ENCODE results near the gene RPL41.
"Not testable (repeated sequence)": the region's sequence is repeated elsewhere in the genome, so short reads cannot be mapped to it uniquely, and the experiment has no call there.

RPL41 gene

DNA sequence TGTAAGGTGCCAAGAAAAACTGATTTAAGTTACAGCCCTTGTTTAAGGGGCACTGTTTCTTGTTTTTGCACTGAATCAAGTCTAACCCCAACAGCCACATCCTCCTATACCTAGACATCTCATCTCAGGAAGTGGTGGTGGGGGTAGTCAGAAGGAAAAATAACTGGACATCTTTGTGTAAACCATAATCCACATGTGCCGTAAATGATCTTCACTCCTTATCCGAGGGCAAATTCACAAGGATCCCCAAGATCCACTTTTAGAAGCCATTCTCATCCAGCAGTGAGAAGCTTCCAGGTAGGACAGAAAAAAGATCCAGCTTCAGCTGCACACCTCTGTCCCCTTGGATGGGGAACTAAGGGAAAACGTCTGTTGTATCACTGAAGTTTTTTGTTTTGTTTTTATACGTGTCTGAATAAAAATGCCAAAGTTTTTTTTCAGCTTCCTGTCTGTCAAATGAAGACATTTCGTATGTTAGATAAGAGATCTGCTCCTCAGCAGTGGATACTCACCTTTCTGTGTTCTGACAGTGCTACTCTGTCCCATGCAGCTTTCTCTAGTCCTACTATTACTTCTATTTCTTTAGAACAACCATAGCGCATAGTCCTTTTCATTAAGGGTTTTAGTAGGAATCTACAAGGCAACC, 13.2 kb upstream of the RPL41 start:
- DNase-seq (ENCODE audit: low read depth in 2 of 2): no peak

DNA sequence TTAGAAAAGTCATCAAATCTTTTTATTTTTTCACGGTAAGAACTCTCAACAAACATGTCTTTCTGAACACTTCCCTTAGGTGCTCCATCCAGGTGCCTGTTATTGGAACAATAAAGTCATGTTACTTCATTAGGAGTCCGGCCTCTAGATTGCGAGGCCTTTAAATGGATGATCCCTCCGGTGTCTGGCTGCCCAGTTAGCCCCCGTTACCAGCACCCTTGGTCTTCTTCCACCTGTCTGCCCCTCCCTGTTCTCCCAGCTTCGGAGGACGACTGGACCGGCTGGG, 12.7 kb upstream of the RPL41 start:
- DNase-seq (ENCODE audit: low read depth in 2 of 2): no peak

DNA sequence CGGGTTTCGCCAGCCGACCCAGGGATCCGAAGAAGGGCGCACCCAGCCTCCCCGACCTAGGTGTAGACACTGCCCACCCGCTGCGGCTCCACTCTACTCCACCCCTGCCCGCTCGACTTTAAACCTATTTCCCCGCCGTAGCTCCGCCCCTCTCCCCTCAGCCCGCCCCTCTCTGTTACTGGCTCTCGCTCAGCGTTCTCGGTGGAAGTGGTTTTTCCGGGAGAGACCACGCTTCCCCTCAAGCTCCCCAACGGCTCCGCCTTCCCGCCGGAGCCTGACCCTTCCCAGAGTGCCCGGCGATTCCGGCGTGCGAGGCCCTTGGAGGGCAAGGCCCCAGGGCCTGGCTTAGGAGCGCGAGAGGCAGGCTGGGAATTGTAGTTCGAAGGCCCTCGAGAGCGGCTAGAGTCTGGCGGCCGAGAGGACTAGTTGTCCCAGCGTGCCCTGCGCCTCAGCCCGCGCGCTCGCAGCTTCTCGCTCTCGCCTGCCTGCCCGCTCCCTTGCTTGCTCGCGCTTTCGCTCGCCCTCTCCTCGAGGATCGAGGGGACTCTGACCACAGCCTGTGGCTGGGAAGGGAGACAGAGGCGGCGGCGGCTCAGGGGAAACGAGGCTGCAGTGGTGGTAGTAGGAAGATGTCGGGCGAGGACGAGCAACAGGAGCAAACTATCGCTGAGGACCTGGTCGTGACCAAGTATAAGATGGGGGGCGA, 12.2 kb upstream of the RPL41 start, which contains the start of gene PA2G4:
PA2G4 (plus strand) TSS at position 451 of the 706 bp plus-strand sequence; CDS start at position 630, 179 bp downstream.
- DNase-seq (ENCODE audit: low read depth in 2 of 2): peak; percentile 89 to 93

DNA sequence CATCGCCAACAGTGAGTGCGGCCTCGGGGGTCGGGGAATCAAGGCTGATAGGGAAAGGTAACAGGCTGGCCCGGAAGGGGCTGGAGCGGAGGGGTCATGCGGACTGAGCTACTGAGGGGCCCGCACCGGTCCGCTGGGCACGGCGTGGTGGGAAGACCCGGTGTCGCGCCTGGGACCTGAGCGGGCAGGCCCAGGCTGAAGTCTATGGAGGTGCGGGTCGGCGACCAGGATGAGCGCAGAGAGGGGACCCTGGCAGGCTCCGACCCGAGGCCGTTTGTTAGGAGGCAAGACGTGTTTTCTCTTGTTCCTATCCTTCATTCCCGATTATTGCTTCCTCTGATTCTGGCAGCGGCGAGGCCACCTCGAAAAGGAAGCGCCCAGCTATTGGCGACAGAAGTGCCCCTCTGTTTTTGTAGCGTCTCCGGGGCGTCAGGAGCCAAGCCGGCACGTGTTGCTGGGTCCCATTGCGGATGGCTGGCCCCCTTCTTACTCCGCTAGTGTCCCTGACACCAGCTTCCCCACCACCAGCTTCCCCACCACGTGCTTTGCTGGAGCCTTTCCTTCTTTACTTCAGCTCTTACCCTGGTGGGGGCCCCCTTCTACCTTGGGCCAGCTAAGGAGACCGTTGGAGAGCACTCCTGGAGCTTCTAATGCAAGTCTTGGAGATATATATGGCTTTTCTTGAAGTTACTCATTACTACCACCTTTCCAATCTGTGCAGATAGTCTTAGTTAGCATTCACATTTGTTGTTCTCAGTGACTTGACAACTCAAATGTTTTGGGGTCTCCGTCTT, 11.4 kb upstream of the RPL41 start:
- DNase-seq (ENCODE audit: low read depth in 2 of 2): no peak

DNA sequence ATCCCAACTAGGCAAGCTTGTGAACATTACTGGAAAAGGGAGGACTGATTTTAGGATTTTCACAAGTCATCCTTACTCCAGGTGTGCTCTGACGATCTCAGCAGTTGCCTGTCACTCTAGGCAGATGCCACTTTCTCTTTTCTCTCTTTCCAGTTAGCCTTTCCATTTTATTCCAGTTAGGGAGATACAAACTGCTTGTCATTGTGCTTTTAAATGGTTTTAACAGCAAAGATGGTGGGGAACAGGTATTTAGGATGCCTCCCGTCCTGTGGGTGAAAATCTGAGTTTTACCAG, 10.9 kb upstream of the RPL41 start:
- DNase-seq (ENCODE audit: low read depth in 2 of 2): no peak

DNA sequence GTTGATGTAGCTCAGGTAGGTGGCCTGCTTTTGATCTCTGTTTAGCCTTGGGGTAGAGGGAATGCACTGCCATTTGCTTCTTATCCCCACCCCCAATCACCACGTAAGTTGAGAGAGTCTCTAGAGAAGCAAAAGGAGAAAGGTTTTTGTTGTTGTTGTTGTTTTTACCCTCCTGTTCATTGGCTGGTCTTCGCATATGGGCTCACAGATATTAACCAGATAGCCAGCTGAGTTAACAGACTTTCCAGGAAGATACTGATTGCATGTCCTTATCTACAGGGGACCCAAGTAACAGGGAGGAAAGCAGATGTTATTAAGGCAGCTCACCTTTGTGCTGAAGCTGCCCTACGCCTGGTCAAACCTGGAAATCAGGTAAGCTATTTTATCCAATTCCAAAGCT, 9.2 kb upstream of the RPL41 start:
- no peak for DNase-seq (ENCODE audit: low read depth in 2 of 2)

DNA sequence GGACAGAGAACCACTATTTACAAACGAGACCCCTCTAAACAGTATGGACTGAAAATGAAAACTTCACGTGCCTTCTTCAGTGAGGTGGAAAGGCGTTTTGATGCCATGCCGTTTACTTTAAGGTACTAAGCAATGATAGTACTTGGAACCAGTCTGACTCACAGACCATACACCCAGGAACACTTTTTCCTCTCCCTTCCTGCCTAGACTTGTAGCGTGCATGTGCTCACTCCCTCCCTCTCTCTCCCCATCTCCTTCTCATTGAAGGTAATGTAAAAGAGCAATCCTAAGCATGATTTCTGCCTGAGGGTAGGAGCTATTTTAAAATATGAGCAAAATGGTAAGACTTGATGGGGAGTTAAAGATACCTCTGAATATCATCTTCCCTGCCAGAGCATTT, 5.9 kb upstream of the RPL41 start:
- DNase-seq (ENCODE audit: low read depth in 2 of 2): no peak

DNA sequence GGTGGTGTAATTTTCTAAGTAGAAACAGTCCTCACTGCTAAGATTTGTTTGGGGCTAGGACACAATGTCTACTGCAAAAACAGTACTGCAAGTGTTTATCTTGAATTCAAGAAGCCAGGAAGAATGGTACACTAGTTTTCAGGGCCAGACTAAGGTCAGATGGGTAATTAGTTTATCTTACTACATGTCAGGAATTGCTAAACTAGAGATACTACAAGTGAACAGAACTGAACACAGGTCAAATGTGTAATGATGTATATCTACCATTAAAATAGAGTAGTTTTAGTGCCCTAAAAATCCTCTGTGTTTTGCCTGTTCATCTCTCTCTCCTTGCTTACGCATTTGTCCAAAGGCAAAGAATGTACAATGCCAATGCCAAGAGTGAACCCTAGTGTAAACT, 2.3 kb upstream of the RPL41 start:
- no peak for DNase-seq (ENCODE audit: low read depth in 2 of 2)

DNA sequence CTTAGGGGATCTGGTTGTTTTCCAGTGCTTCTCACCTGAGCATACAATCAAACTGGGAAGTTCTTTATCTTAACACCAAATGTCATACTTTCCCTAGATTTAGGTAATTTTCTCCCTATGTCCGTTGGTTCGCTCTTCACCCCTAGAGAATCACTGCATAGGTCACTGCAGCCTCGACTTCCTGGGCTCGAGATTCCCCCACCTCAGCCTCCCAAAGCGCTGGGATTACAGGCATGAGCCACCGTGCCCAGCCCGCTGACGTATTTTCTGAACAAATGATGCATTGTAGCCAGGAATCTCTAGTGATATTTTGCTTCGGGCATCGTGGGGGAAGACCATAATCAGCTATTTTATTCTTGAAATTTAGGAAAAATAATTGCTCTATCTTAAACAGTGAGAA, 1.1 kb upstream of the RPL41 start:
- DNase-seq (ENCODE audit: low read depth in 2 of 2): no peak

DNA sequence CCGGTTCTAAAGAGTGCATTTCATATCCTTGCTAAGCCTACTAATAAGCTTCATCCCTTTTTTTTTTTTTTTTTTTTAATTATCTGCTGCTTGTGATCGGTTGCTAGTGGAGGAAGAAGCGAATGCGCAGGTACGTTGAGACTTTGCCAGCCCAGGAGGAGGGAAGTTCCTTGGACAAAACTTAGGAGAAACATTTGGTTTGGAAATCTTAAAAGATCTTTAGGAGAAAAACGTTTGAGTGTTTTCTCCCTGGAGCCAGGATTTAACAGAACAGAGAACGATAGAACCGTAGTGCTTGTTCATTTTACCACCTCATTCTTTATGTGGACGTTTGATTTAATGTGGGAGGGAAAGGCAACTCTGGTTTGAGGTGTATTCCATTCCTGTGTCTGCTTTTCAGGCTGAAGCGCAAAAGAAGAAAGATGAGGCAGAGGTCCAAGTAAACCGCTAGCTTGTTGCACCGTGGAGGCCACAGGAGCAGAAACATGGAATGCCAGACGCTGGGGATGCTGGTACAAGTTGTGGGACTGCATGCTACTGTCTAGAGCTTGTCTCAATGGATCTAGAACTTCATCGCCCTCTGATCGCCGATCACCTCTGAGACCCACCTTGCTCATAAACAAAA, 761 bp downstream of the RPL41 start:
- DNase-seq (ENCODE audit: low read depth in 2 of 2): not testable (repeated sequence)

DNA sequence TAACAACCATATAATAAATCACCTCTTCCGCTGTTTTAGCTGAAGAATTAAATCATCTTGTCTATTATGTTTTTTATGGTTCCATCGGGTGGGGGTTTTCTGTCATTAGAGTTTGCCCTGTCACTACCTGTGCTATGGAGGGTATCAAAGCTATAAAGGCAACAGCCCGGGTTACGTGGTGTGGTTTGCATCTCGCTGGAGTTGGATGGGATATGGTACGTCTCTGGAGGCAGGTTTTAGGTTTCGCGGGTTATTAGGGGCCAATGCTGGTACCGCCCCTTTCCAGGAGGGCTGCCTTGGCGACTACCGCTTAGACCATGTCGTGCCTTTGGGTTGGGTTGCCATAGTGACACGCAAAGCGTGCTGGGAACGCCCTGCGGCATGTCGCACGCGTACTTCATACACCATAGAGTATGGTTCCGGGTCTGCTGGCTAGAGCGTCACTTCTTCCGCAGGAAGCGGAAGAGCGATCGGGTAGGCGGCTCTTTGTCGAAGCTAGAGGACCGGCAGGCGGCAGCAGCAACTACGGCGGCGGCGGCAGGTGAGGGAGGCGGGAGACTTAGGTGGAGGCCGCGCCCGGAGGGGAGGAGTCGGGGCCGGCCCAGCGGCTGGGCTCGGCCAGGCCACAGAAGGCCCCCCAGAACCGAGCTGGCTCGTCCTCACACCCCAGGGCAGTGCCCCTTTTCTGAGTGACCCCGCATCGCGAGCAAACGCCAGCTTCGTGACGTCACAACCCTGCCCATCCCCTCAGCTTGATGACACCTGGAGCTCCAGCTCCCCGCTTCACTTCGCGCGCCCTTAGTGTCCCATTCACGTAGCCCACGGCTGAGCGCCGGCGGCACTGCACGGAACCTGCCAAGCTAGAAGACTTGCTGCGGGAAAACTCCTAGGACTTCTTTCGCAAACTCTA, 1.6 kb downstream of the RPL41 start, which contains the start of gene ZC3H10:
ZC3H10 (plus strand) TSS at position 489 of the 910 bp plus-strand sequence. CDS start 2,297 bp downstream, outside the sequence.
- DNase-seq (ENCODE audit: low read depth in 2 of 2): peak; percentile 92 to 93

DNA sequence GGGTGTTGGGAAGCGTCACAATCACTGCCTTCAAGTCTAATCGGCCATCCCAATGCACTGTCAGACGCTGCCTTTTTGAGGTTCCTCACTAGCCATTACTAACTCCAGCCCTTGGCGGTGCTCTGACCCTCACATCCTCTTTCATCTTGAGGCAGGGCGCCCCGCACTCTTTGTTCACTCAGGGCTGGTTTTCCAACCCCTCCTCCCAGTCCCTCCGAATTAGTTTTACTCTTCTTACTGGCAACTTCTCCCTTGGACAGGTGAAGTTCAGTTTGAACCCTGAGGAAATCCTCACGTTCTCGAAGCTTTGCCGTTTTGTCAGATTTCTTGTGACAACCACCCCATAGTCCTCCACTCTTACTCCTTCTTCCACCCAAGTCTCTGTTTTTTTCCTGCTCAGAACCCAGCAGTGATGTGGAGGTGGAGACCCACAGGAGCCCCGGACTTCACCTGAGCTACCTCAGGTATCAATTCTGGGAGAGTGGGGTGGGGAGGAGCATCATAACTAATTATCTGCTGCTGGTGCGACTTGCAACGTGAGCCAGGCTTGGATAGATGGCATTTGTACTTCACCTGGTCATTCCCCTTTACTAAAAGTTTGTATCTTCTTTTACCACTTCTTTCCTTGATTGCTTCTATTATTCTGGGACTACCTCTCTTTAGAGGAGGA, 2.4 kb downstream of the RPL41 start:
- no peak for DNase-seq (ENCODE audit: low read depth in 2 of 2)

DNA sequence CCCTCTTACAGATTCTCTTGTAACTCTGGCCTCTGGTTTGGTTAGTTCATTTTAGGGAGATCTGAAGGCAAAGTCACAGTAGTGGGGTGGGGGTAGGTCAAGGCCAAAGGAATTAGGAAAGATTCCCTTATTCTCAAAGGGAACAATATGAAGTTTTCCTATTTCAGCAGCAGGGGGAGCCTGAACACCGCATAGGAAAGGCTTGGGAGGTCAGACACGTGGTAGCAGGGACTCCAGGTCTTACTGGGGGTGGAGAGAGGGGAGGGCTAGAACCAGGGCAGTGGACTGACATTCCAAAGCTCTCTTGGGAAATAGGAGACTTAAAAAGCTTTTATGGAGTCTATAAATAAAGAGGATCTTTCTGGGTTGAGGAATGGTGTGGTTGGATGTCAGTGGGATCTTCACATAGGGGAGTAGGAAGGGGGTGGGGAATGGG, 2.9 kb downstream of the RPL41 start:
- DNase-seq (ENCODE audit: low read depth in 2 of 2): no peak

DNA sequence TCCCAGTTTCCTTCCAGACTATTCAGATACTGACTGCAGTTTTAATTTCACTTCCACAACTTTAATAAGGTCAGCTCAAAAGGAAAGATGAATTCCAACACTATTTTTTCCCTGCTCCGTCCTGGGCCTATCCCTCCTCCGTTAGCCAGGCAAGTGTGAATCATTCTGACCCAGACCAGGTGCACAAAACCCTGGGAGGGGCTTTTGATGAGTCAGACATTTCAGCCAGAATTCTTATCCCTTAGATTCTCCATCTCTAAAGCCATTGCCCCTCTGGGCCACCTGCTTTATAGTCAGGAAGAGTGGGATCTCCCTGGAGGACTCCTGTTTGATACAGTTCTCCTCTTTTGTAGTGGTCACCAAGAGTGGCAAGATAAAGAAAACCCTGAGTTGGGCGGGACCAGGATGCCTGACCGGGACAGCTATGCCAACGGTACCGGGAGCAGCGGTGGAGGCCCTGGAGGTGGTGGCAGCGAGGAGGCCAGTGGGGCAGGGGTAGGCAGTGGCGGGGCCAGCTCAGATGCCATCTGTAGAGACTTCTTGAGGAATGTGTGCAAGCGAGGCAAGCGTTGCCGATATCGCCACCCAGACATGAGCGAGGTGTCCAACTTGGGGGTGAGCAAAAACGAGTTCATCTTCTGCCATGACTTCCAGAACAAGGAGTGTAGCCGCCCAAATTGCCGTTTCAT, 3.9 kb downstream of the RPL41 start:
- no peak for DNase-seq (ENCODE audit: low read depth in 2 of 2)

DNA sequence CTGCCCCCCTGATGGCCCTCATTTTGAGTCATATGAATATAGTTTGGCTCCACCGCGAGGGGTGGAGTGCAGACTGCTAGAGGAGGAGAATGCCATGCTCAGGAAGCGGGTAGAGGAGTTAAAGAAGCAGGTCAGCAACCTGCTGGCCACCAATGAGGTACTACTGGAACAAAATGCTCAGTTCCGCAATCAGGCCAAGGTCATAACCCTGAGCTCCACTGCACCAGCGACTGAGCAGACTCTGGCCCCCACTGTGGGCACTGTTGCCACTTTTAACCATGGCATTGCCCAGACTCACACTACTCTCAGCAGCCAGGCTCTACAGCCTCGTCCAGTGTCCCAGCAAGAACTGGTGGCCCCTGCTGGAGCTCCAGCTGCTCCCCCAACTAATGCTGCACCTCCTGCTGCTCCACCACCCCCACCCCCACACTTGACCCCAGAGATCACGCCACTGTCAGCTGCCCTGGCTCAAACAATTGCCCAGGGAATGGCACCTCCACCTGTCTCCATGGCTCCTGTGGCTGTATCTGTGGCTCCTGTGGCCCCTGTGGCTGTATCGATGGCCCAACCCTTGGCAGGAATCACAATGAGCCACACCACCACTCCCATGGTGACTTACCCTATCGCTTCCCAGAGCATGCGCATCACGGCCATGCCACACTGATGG, 4.9 kb downstream of the RPL41 start:
- DNase-seq (ENCODE audit: low read depth in 2 of 2): no peak

DNA sequence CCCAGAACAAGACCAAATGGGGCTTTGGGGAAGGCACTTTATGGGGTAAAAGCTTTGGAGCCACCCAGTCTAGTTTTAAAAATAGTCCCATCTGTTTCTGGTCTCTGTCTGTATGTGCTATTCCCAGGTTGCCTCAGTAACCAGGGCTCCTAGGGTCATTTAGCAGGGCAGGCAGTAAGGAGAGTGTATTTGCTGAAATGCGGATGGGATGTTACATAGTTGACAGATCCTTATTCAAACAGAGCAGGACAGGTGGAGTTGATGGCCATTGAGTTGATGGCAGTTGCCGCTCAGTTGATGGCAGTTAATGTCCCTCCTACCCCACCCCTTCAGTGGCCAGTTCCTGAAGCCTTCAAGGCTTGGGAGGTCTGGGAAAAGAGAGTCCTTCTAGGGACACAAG, 6.2 kb downstream of the RPL41 start:
- no peak for DNase-seq (ENCODE audit: low read depth in 2 of 2)

DNA sequence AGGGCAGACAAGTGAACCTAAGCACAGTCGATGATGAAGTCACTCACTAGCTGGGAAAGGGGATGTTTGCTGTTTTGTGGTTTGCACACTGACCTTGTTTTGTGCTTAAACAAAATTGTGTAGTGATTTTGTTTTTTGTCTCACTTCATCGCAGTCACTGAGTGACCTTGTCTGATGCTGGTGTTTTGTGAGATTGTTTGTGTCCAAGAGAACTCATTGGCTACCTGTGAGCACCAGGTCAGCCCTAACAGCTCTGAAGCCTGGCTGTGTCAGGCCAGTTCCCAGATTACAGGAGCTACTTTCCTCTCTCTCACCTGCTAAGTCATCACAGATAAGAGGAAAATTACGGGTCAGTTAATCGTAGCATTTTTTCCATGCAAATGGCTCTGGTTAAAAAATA, 7.7 kb downstream of the RPL41 start:
- no peak for DNase-seq (ENCODE audit: low read depth in 2 of 2)

DNA sequence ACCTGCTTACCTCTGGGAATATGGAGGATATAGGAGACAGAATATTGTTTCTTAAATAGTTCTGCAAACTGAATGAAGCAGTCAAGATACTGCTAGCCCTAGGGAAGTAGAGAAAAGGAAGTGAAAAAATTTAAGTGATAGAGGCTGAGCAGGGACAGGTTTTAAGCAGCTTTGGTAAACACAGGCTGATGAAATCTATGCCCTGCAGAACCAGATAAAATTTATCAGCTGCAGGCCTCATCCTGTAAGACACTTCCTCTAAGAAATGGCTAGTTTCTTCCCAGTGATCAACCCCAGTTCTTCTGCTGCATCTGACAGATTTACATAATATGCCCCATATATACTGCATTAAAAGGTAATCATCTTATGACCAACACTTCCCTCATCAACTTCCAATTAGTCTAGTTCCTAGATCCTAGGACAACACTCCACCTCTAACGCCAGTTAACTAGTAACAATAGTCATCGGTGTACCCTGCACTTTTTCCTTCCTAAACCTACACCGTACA, 10.4 kb downstream of the RPL41 start:
- DNase-seq (ENCODE audit: low read depth in 2 of 2): no peak

DNA sequence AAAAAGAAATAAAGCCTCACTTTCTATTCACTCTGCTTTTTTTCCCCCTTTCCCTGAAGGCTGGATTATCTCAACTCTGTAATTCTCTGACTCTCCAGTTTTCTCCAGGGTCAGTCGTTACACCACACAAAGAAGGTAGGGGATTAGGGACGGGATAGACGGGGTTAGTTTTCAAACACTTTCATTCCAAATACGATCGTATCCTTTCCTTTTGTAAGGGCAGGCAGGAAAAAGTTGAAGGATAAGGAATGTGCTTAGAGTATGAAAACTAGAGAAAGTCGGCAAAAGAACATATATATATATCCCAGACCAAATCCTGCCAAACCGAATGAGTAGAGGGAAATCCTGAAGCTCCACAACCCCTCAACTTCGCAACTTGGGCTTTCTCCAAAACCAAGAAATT, 11.1 kb downstream of the RPL41 start:
- no peak for DNase-seq (ENCODE audit: low read depth in 2 of 2)

Measured in stimulated activated CD8-positive, alpha-beta memory T cell treated with anti-CD3 and anti-CD28 coated beads, Interleukin-7, amount 100 ng/mL, for 1 hour (primary cell).